ENCODE data around the gene WIPI1.

- no peak for TF ChIP-seq POLR2A (IDR thresholded peaks at IDR 0.05)
- TF ChIP-seq POLR2AphosphoS5 (IDR thresholded peaks at IDR 0.05): no peak
- TF ChIP-seq CTCF (IDR thresholded peaks at IDR 0.05): no peak
Measured at GRCh38 chr17:68489919-68490318, 32.6 kb upstream of the WIPI1 start.

Data from prostate gland (tissue), 2 donors.